G401.6 (cell line): ENCODE measurements around the gene SCGB1C2.

ENCODE experiments used
- FAIRE-seq: peaks from 2 replicates; lab custom pipeline; 2012; peaks lifted over from hg19 to GRCh38; lab: Jason Lieb, UNC

SCGB1C2 gene

GRCh38 chr17:172401-172800, 35.0 kb downstream of the SCGB1C2 start:
- FAIRE-seq, result no peak

DNA sequence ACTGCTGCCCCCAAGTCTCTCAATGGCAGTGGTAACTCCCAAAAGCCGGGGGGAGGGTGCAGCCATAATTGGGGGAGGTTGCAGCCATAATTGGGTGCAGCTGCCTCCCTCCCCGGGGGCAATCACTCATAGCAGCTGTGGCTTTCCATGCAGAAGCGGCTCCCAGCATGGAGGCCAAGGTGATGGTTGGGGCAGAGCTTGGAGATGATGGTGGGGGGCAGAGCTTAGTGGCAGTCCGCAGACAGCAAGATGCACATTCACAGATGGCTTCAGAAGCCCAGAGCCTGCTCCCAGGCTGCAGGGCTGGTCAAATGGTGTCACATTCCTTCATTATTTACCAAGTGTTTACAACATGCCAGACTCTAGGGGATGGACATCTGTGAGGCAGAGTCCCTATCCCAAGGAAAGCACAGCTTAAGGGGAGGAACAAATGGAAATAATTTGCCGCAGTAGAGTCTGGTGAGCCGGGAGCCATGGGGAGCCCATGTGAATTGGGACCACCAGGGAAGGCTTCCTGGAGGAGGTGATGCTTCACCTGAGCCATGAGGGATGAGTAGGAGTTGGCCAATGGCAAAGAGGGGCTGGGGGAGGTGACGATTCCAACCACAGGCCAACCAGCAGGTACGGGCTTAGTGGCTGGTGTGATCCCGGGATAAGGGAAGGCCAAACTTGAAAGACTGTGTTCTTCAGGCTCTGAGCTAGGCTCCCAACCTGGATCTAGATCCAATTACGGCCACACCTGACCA, 36.0 kb downstream of the SCGB1C2 start:
- FAIRE-seq, result no peak

DNA sequence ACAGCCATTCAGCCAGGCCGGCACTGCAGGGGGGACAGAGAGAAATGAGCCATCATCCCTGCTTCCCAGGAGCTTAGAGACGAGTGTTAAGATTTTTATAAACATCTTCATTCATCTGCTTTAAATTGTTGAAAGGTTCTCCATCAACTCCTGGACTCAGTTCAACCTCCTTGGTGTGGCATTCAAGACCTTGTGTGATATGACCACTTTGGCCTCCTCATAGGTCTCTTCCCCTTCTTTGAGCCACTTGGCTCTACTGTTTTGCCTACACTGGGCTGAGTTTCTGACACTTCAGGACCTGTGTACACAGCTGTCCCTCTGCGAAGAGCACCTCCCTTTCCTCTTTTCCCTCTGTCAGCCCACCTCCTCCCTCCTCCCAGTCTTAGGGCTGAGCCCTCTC, 39.8 kb downstream of the SCGB1C2 start:
- no peak for FAIRE-seq

DNA sequence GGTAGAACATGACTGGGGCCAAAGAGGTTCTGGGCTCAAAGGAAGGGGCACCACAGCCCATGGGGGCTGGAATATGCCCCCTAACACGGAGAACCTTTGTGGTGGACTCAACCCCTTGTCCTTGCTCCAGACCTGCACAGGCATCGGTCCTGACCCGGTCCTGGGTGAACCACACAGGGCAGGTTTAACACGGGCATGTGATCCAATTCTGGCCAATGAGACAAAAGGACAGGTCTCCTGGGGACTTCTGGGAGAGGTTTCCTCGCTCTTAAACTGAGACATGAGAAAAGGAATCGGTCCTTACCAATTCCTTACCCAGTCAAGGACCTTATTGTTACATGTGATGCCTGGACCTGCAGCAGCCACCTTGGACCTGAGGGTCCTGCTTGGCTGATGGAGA, 40.4 kb downstream of the SCGB1C2 start:
- FAIRE-seq, result no peak

DNA sequence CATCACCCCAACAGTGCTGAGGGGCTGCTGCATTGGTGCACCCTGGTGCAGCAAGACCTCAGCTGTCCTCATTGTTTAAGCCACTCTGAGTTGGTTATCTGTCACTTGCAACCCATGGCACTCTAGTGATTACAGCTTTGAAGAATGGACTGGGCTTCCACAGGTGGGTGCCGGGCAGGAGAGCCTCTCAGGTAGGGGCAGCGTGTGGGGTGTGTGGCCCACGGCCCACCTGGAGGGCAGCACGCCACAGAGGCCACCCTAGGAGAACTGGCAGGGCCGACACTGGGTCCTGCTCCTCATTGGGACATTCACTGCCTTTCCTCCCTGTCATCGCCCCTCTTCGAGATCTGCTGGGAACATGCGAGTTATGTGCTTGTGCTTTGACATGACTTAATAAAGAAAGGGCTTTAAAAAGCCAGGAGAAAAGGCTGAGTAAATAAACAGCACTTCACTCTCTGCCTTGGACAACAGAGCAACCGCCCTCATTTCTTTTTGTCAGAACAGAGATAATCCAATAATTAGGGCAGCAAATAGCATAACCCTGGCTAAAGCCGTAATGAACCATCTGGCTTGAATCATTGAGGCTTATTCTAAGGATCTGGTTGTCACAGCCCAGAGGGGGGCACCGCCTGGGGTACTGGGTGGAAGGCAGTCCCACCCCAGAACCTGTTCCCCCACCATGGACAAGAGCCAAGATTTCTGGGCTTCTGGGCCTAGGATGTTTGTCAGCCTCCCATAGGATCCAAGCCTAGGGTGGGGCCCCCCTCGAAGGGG, 41.1 kb downstream of the SCGB1C2 start:
- FAIRE-seq, result no peak

- FAIRE-seq, result no peak
These were observed 41.7 kb downstream of the SCGB1C2 start for GRCh38 chr17:179066-179432.

GRCh38 chr17:179781-180380, 42.5 kb downstream of the SCGB1C2 start:
- no peak for FAIRE-seq

DNA sequence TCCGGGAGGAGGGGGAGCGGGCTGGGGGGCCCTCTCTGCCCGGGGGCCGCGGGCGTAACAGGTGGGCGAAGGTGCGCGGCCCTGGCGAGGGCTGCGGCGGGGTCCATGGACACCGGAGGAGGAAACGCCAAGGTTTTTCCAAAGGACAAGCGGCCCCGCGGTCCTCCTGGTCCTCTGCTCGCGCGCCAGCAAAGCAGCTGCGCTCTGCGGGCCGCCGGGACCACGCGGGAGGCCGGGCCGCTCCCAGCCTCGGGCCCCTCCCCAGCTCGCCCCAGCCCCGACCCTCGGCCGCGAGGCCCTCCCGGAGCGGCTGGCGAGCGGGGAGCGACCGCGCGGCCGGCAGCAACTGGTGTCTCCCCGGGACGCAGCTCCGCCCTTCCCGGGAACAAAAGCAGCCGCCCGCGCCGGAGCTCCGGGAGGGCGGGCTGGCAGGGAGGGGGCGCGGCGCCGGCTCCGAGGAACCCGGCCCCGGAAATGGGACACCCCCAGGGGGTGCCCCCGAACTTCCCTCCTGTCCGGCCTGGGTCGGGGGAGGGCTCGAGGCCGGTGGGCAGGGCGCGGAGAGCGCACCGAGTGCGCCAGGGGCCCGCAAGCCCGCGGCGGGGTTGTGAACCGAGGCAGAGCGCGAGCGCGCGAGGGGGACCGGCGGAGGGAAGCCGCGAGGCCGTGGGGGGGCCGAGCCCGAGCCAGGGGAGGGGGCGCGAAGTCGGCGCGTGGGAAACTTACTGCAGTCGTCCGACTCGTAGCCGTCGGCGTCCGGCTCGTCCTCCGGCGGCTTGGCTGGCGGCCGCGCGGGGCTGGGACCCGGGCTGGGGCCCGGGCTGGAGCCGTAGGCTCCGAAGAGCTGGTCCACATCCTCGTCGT, 43.2 kb downstream of the SCGB1C2 start:
- no peak for FAIRE-seq

DNA sequence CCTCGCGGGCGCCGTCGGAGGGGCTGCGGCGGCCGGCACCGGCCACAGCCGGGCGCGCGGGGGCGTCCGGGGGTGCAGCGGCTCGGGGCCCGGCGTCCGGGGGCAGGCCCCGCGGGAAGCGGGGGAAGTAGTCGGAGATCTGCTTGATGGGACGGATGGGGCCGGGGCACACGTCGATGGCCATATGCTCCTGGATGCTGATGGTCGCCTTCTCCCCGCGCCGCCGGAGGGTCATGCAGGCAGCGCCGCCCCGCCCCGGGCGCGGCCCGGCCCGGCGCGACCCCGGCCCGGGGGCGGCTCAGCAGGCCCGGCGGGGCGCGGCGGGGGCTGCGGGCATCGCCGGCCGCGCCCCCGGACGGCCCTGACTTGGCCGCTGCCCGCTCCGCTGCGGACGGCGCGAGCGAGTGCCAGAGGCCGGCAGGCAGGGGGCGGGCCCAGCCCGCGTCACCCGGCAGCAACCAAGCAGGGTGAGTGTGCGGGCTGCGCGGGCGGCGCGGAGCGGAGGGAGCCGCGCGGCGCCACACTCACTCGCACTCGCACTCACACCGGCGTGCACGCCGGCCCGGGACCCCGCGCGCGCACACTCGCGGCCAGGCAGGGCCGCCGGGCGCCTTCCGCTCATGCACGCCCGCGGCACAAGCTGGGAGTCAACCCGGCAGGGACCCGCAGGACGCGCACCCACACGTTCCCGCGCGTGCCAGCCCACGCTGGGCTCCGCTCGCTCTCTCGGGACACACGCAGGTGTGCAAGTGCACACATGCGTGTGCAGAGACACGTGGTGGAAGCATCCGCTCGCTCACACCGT, 44.1 kb downstream of the SCGB1C2 start, which contains the start of gene DOC2B:
TSS of gene DOC2B (minus strand) at position 406 of the 805 bp plus-strand sequence. CDS start at position 235, 171 bp downstream.
- no peak for FAIRE-seq

DNA sequence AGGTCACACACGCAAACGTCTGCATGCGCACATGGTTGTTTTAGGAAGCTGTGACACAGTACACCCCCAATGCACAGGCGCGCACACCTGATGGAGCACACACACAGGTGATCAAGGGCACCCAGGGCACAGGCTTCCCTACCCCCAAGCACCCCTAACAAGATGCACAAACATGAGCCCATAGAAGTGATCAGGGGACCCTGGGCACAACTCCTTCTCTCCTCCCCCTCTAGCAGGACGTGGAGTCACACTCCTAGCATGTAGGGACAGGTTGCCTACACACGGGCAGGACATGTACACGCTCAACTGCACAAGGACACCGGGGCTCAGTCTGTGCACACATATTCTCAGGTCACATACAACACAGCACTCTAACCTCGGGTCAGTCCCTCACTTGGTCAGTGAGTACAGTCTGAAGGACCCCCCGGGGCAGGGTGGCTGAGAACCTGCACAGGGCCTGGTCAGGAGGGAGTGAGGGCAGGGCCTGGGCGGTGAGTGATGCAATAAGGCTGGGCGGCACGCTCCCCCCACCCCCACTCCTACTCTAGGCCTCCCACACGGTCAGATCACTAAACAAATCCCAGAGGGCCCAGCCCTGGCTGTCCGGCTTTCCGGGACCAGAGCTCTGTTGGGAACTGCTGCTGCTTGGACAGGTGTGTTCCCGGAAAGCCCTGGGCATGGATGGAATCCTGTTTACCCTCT, 44.8 kb downstream of the SCGB1C2 start:
- no peak for FAIRE-seq

DNA sequence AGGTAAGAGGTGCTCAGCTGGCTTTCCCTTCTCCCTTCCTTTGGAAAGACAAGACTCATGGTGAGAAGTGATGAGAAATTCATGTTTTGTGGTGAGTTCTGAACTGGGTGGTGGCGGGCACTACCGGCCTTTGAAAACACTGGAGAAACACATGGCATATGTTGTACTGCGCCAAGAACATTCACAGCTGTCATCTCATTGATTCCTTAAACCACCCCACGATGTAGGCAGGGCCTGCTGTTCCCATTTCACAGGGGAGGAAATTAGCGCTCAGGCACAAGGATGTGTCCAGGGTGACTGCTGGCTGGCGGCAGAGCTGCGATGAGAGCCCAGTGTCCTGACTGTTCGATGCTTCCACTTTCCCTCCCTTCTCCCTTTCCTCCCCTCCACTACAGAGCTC, 45.7 kb downstream of the SCGB1C2 start:
- FAIRE-seq, result no peak

DNA sequence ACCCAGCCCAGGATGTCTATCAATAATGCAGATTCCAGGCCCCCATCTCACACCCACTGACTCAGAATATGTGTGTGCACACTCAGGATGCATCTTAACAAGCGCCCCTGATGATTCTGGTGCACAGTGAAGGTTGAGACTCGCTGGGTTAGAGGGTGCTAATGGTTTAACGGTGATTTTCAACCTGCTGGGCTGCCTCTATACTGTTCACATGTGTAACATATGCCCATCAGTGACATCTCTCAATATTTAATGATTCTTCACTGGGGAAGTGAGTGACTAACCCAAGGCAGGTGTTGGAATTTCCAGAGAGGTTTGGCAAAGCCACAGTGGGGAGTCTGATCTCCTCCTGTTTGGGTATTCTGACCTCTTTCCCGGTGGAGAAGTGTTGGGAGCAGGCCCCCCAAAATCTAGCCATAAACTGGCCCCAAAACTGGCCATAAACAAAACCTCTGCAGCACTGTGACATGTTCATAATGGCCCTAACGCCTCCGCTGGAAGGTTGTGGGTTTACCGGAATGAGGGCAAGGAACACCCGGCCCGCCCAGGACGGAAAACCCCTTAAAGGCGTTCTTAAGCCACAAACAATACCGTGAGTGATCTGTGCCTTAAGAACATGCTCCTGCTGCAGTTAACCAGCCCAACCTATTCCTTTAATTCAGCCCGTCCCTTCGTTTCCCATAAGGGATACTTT, 48.2 kb downstream of the SCGB1C2 start:
- no peak for FAIRE-seq

- no peak for FAIRE-seq
These were observed 49.8 kb downstream of the SCGB1C2 start for GRCh38 chr17:187130-187529.
